HG02840 (cell line): ENCODE data around the gene GAR1.
"Not testable (repeated sequence)": the region's sequence is repeated elsewhere in the genome, so short reads cannot be mapped to it uniquely, and the experiment has no call there.

Experiments used
- ATAC-seq: cut with Tn5 transposase; IDR thresholded peaks from one replicate; pipeline ENCODE4 v1.9.1; 2021; ENCODE audit warnings: mild to moderate bottlenecking, moderate library complexity, moderate number of reproducible peaks; ENCODE audit not compliant: unreplicated experiment, low FRiP score

Gene GAR1

GRCh38 chr4:109815151-109816081 lies at the start of gene GAR1:
Gene GAR1 (plus strand): TSS chr4:109815762. CDS start chr4:109816165, 403 bp downstream.
- peak; percentile 100 for ATAC-seq

- ATAC-seq, result not testable (repeated sequence)
Measured at GRCh38 chr4:109782092-109782491, 33.5 kb upstream of the GAR1 start.

DNA sequence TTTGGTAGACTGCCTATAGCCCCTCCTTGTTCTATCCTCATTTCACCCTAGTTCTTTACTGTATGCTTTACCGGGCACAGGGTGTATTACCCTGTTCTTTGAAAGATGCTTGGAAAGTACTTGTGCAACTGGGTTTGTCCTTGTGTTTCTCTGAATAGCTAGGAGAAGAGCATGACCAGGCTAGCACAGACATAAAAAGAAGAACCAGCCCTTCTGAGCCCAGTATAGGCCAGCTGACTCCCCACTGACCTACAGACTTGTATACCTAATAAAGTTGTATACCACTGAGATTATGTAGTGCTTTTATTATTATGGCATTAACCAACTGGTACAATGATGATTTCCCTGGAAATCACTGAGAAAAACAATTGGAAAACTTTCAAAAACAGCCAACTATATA lies 28.7 kb upstream of the GAR1 start:
- no peak for ATAC-seq

- ATAC-seq, result no peak
Measured at GRCh38 chr4:109787807-109788206, 27.8 kb upstream of the GAR1 start.

DNA sequence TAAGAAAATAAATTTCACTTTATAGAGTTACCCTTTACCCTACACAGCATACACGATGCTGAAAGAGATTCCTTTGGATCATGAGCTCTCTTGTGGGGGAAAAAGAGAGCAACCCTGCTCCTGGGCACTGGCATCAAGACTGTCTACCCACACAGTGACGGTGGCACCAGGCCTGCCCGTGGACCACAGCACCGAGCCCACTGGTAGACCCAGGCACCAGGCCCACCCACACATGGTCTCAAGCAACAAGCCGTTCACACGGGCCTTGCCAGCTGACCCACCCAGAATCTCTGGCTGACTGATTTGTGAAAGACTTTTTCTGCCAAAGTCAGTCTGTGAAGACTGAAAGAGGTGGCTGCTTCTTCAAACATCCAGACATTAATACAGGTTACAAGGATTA lies 20.5 kb upstream of the GAR1 start:
- ATAC-seq, result no peak

- ATAC-seq, result no peak
Measured at GRCh38 chr4:109798866-109799265, 16.7 kb upstream of the GAR1 start.

DNA sequence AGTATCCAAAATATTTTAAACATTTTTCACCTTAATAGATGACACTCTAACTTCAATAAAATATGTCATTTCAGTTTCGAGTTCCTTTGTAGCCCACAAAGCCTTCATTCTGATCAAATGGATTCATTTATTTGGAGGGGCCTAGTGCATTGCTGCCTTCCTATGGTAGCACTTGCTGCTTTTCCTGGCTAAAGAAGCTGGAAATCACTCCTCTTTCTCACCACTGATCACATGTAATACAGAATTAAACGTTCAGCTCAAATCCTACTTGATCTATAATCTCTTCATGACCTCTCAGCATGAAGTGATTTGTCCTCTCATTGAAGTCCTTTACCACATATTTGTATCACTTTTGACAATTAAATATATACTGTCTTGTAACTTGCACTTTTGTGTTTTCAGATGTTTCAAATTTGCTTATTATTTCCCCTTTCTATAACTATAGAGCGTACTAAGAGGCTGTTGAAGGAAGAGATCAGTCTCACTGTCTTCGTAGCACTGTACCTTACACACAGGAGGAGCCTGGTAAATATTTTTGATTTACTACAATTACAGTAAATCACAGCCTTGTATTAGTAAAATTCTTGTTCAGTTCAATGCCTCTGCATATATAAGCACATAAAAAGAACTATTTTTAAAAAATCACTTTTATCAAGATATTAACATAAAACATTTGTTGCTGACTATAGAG lies 14.3 kb upstream of the GAR1 start:
- ATAC-seq, result no peak

DNA sequence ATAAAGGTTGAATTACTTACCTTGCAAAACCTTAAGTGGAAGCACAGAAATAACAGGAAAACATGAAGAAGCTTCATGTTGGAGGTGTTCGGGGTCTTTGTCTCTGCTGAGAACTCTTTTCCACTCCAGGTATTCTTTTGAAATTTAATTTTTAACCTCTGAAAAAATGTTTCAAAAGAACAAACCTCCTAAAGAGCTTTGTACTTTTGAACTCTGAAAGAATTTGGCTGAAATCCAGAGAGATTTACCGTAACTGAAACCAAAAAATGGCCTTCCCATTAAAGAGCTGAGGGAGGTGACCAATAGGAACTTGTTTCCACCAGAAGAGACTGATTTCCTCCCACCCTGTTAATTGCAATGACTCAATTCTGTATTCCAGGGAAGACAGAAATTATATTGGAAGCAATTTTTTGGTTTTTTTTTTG lies 13.7 kb upstream of the GAR1 start, which contains the start of gene CFI:
CFI (minus strand) TSS at position 105 of the 425 bp plus-strand sequence; CDS start at position 77, 28 bp downstream.
- ATAC-seq, result no peak

GRCh38 chr4:109803924-109804571 lies 11.5 kb upstream of the GAR1 start:
- ATAC-seq, result no peak

DNA sequence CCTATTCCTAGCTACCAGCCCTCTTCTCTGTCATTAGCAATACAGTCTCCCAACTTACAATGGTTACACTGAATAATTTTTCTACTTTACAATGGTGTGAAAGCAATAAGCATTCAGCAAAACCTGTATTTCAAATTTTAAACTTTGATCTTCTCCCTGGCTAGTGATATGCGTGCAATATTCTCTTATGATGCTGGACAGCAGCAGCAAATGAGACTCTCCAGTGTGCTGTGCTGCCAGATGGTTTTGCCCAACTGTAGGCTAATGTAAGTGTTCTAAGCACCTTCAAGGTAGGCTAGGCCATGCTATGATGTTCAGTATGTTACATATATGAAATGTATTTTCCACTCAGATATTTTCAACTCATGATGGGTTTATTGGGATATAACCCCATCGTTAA lies 5.9 kb upstream of the GAR1 start:
- no peak for ATAC-seq

DNA sequence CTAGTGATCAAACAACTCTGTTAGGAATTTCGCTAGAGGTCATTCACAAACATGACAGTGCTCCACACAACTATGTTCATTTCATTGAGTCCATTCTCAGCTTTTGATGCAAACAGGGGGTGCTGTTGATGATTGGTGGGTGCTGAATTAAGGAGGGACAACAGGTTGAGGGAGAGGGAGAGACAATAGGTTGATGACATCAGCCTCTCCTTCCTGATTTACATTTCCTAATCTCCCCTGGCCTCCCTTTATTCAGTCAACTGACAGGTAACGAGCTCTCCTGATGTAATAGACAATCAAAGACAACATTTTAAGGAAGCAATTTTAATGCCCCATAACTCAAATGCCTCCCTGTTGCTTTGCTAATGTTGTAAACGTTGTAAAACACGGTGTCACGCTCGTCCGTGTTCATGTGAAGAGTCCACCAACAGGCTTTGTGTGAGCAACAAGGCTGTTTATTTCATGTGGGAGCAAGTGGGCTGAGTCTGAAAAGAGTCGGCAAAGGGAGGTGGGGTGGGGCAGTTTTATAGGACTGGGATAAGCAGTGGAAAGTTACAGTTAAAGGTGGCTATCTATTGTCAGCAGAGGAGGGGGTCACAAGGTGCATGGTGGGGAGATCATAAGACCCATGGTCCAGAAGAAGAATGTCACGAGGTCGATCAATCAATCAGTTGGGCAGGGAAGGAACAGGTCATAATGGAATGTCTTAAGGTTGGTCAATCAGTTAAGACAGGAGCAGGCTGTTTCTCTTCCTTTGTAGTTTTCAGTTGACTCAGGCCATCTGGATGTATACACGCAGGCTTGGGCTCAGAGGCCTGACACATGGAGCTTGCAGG lies 4.8 kb upstream of the GAR1 start:
- ATAC-seq, result no peak

- no peak for ATAC-seq
Measured at GRCh38 chr4:109811707-109812106, 3.9 kb upstream of the GAR1 start.

- no peak for ATAC-seq
Measured at GRCh38 chr4:109816082-109816442, 500 bp downstream of the GAR1 start.

GRCh38 chr4:109816894-109817293 lies 1.3 kb downstream of the GAR1 start:
- no peak for ATAC-seq

DNA sequence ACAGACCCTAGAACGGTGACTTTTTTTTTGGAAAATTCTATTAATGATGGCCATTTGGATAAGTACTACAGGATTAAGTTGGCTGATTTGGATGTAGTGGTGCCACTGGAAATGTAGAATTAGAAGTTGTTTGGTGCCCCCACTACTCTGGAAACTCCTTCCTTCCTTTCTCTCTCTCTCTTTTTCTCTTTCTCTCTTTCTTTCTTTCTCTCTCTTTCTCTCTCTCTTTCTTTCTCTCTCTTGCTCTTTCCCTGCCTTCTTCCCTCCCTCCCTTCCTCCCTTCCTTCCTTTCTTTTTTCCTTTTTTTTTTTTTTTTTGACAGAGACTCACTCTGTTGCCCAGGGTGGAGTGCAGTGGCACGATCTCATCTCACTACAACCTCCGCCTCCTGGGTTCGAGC lies 2.7 kb downstream of the GAR1 start:
- ATAC-seq, result no peak

- ATAC-seq, result no peak
Measured at GRCh38 chr4:109820563-109820962, 5.0 kb downstream of the GAR1 start.

- no peak for ATAC-seq
Measured at GRCh38 chr4:109821185-109821584, 5.6 kb downstream of the GAR1 start.

DNA sequence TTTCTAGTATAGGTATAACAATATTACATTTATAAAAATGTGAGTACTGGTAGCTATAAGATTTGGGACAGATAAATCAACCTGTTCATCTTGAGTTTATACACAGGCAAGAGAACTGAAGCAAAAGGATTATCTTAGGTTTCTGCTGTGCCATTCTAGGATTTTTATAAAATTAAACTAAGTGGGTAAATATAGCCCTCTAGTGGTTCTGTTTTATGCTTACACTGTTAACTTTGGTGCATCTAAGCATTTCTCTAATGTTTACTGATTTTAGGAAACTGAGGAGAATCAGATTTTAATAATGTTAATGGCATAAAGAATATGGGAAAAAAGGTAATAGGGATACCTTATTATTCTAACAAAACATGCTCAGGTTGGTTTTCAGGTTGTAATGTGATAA lies 11.2 kb downstream of the GAR1 start:
- ATAC-seq, result peak; percentile 60

GRCh38 chr4:109827672-109828071 lies 12.1 kb downstream of the GAR1 start, which contains the start of gene RRH:
Gene RRH (plus strand): TSS chr4:109827972. CDS start chr4:109828028, 56 bp downstream.
- ATAC-seq, result no peak

DNA sequence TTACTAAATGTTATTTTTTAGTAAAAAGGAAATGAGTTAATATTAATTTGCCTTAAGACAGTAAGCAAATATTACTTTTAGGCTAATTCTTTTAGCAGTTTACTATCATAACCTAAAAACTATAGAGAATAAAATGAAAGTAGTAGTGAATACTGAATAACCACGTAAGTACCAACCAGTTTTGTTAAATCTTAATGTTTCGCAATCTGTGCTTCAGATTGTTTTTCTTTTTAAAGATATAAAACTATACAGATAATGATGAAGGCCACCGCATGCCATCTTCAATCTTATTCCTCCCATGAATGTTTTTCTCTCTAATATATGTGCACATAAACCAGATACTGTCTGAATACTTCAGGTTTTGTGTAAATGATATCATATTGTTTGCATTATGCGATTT lies 18.2 kb downstream of the GAR1 start:
- no peak for ATAC-seq
